ENCODE measurements around the gene KLHL2. TPM values are rescaled to one million over a fixed set of nuclear protein-coding genes. Genes with fewer than 3 reads are reported as not detected.

KLHL2 gene
- 15.9 and 21.2 TPM in 2 replicates for total RNA-seq

GRCh38 chr4:165207431-165208220, at the start of gene KLHL2:
Gene KLHL2 (plus strand): TSS chr4:165207561. CDS start chr4:165207877, 316 bp downstream.

GRCh38 chr4:165327211-165328100, 120.1 kb downstream of the KLHL2 start, which contains the start of gene MSMO1:
Gene MSMO1 (plus strand): TSS chr4:165327669. CDS start chr4:165333371, 5,702 bp downstream.

Other genes with a start within 250 kb of the KLHL2 start
- 2.3 and 5.0 TPM in 2 replicates for gene TRIM61, start 229.9 kb upstream of the KLHL2 start, total RNA-seq
- not detected in 2 replicates for gene TRIM60, start 175.6 kb upstream of the KLHL2 start, total RNA-seq
- gene TRIM75, start 153.7 kb upstream of the KLHL2 start, total RNA-seq: not detected in 2 replicates
- gene TMEM192, start 94.7 kb upstream of the KLHL2 start, total RNA-seq: 5.3 and 8.7 TPM in 2 replicates
- 82.0 and 210 TPM in 2 replicates for gene MSMO1, start 120.1 kb downstream of the KLHL2 start, total RNA-seq
- 9.2 and 30.8 TPM in 2 replicates for gene CPE, start 171.4 kb downstream of the KLHL2 start, total RNA-seq